Measurements from ENCODE around the gene RPS15.

RPS15 gene

GRCh38 chr19:1483131-1483978 lies 45.2 kb downstream of the RPS15 start:
- no peaks in the 10 kb centered on the region for H3K27me3 ChIP-seq (ENCODE audit: control insufficient read depth in 1 of 2, insufficient read depth in 2 of 2, low read length in 2 of 2)
- H3K9ac ChIP-seq (ENCODE audit: low read length in 2 of 2), result no peak overlapping the region
- H3K36me3 ChIP-seq (ENCODE audit: control insufficient read depth in 2 of 2, insufficient read depth in 2 of 2, low read length in 2 of 2), result no peaks in the 10 kb centered on the region
- no peaks in the 10 kb centered on the region for H3K9me3 ChIP-seq (ENCODE audit: control insufficient read depth in 2 of 2, low read length in 2 of 2)
- H3K4me1 ChIP-seq (ENCODE audit: control insufficient read depth, insufficient read depth, low read length), result peaks cover 9% of the 10 kb centered on the region
- H3K27ac ChIP-seq (ENCODE audit: low read length), result no peak overlapping the region
- no peak overlapping the region for H3K4me3 ChIP-seq (ENCODE audit: low read length in 2 of 2)

- peaks cover 6% of the 10 kb centered on the region for H3K4me1 ChIP-seq (ENCODE audit: control insufficient read depth, insufficient read depth, low read length)
- no peaks in the 10 kb centered on the region for H3K36me3 ChIP-seq (ENCODE audit: control insufficient read depth in 2 of 2, insufficient read depth in 2 of 2, low read length in 2 of 2)
- H3K9ac ChIP-seq (ENCODE audit: low read length in 2 of 2), result no peak overlapping the region
- H3K27me3 ChIP-seq (ENCODE audit: control insufficient read depth in 1 of 2, insufficient read depth in 2 of 2, low read length in 2 of 2), result no peaks in the 10 kb centered on the region
- H3K27ac ChIP-seq (ENCODE audit: low read length), result no peak overlapping the region
- H3K4me3 ChIP-seq (ENCODE audit: low read length in 2 of 2), result no peak overlapping the region
- H3K9me3 ChIP-seq (ENCODE audit: control insufficient read depth in 2 of 2, low read length in 2 of 2), result no peaks in the 10 kb centered on the region
These were observed 45.8 kb downstream of the RPS15 start for GRCh38 chr19:1483979-1484428.

- no peak overlapping the region for H3K9ac ChIP-seq (ENCODE audit: low read length in 2 of 2)
These were observed 48.8 kb downstream of the RPS15 start for GRCh38 chr19:1486720-1487575.

GRCh38 chr19:1487576-1488281 lies 49.5 kb downstream of the RPS15 start:
- Histone ChIP-seq H3K36me3 (ENCODE audit: control insufficient read depth in 2 of 2, insufficient read depth in 2 of 2, low read length in 2 of 2) (no peaks in the 10 kb centered on the region), H3K27ac (ENCODE audit: low read length) (no peak overlapping the region), H3K9ac (ENCODE audit: low read length in 2 of 2) (no peak overlapping the region), H3K4me1 (ENCODE audit: control insufficient read depth, insufficient read depth, low read length) (peaks cover 19% of the 10 kb centered on the region), H3K27me3 (ENCODE audit: control insufficient read depth in 1 of 2, insufficient read depth in 2 of 2, low read length in 2 of 2) (peaks cover 10% of the 10 kb centered on the region in 2 donors), H3K4me3 (ENCODE audit: low read length in 2 of 2) (no peak overlapping the region), H3K9me3 (ENCODE audit: control insufficient read depth in 2 of 2, low read length in 2 of 2) (no peaks in the 10 kb centered on the region)

More at GRCh38 chr19:1486720-1487575, 48.8 kb downstream of the RPS15 start:
- H3K27ac ChIP-seq (ENCODE audit: low read length), result no peak overlapping the region
- no peaks in the 10 kb centered on the region for H3K9me3 ChIP-seq (ENCODE audit: control insufficient read depth in 2 of 2, low read length in 2 of 2)
- peaks cover 19% of the 10 kb centered on the region for H3K4me1 ChIP-seq (ENCODE audit: control insufficient read depth, insufficient read depth, low read length)
- H3K4me3 ChIP-seq (ENCODE audit: low read length in 2 of 2), result no peak overlapping the region
- H3K27me3 ChIP-seq (ENCODE audit: control insufficient read depth in 1 of 2, insufficient read depth in 2 of 2, low read length in 2 of 2), result peaks cover 4 to 5% of the 10 kb centered on the region in 2 donors
- no peaks in the 10 kb centered on the region for H3K36me3 ChIP-seq (ENCODE audit: control insufficient read depth in 2 of 2, insufficient read depth in 2 of 2, low read length in 2 of 2)

- no peak overlapping the region for H3K4me3 ChIP-seq (ENCODE audit: low read length in 2 of 2)
These were observed 50.0 kb downstream of the RPS15 start for GRCh38 chr19:1488282-1488601.

GRCh38 chr19:1489463-1490310 lies 51.5 kb downstream of the RPS15 start:
- Histone ChIP-seq H3K27ac (ENCODE audit: low read length) (peak overlapping the region; percentile 53), H3K36me3 (ENCODE audit: control insufficient read depth in 2 of 2, insufficient read depth in 2 of 2, low read length in 2 of 2) (no peaks in the 10 kb centered on the region), H3K9ac (ENCODE audit: low read length in 2 of 2) (peak overlapping the region; percentile 63 to 71), H3K4me3 (ENCODE audit: low read length in 2 of 2) (peak overlapping the region; percentile 79 to 80), H3K9me3 (ENCODE audit: control insufficient read depth in 2 of 2, low read length in 2 of 2) (no peaks in the 10 kb centered on the region), H3K27me3 (ENCODE audit: control insufficient read depth in 1 of 2, insufficient read depth in 2 of 2, low read length in 2 of 2) (peaks cover 13 to 14% of the 10 kb centered on the region in 2 donors), H3K4me1 (ENCODE audit: control insufficient read depth, insufficient read depth, low read length) (peaks cover 19% of the 10 kb centered on the region)

More at GRCh38 chr19:1488282-1488601, 50.0 kb downstream of the RPS15 start:
- H3K36me3 ChIP-seq (ENCODE audit: control insufficient read depth in 2 of 2, insufficient read depth in 2 of 2, low read length in 2 of 2), result no peaks in the 10 kb centered on the region
- no peaks in the 10 kb centered on the region for H3K9me3 ChIP-seq (ENCODE audit: control insufficient read depth in 2 of 2, low read length in 2 of 2)
- H3K4me1 ChIP-seq (ENCODE audit: control insufficient read depth, insufficient read depth, low read length), result peaks cover 19% of the 10 kb centered on the region
- no peak overlapping the region for H3K27ac ChIP-seq (ENCODE audit: low read length)
- peaks cover 13 to 14% of the 10 kb centered on the region in 2 donors for H3K27me3 ChIP-seq (ENCODE audit: control insufficient read depth in 1 of 2, insufficient read depth in 2 of 2, low read length in 2 of 2)
- H3K9ac ChIP-seq (ENCODE audit: low read length in 2 of 2), result no peak overlapping the region
